BLaER1 treated with 17β-estradiol and CSF1 and Interleukin-3, amounts not matched to agents 10 nM and 100 nM (cell line): Measurements from ENCODE around the gene GOLIM4.

Experiments used
- H3K27ac ChIP-seq, 11 experiments: shearing (Covaris generic); formaldehyde crosslinking; 2 replicates each; pipeline ENCODE4 v1.8.1; 2022
- H3K27me3 ChIP-seq, 11 experiments: shearing (Covaris generic); formaldehyde crosslinking; 2 replicates each; pipeline ENCODE4 v1.8.1; 2022
- H3K36me3 ChIP-seq, 11 experiments: shearing (Covaris generic); formaldehyde crosslinking; 2 replicates each; pipeline ENCODE4 v1.8.1; 2022
- H3K4me1 ChIP-seq, 10 experiments: shearing (Covaris generic); formaldehyde crosslinking; 2 replicates each; pipeline ENCODE4 v1.8.1; 2022
- H3K4me2 ChIP-seq, 11 experiments: shearing (Covaris generic); formaldehyde crosslinking; 2 replicates each; pipeline ENCODE4 v1.8.1; 2022
- H3K4me3 ChIP-seq, 10 experiments: shearing (Covaris generic); formaldehyde crosslinking; 2 replicates each; pipeline ENCODE4 v1.8.1; 2022
- H3K9ac ChIP-seq, 11 experiments: shearing (Covaris generic); formaldehyde crosslinking; 2 replicates each; pipeline ENCODE4 v1.8.1; 2022
- H3K9me3 ChIP-seq, 11 experiments: shearing (Covaris generic); formaldehyde crosslinking; replicated peaks in 1 of 11; 2 replicates each; pipeline ENCODE4 v1.8.1; 2022
- H4K20me1 ChIP-seq, 11 experiments: shearing (Covaris generic); formaldehyde crosslinking; 2 replicates each; pipeline ENCODE4 v1.8.1; 2022
- Cebpa-rat ChIP-seq, 11 experiments: shearing (Covaris generic); IDR thresholded peaks; 2 replicates each; pipeline ENCODE4 v1.8.1; 2022

Gene GOLIM4

GRCh38 chr3:168124791-168125190, 29.1 kb upstream of the GOLIM4 start:
- Histone ChIP-seq H3K4me2 (no peak overlapping the region), H4K20me1 (no peaks in the 10 kb centered on the region), H3K9ac (no peak overlapping the region), H3K27ac (no peak overlapping the region), H3K4me3 (no peak overlapping the region), H3K27me3 (no peaks in the 10 kb centered on the region), H3K9me3 (peaks cover 0 to 26% (median 17%) of the 10 kb centered on the region in 11 experiments; a peak in 15 of 22 replicates), H3K4me1 (peaks cover 0 to 12% (median 0%) of the 10 kb centered on the region in 10 experiments; a peak in 2 of 20 replicates), H3K36me3 (no peaks in the 10 kb centered on the region)
- TF ChIP-seq Cebpa-rat (IDR thresholded peaks at IDR 0.05): no peak

GRCh38 chr3:168124291-168124690, 28.6 kb upstream of the GOLIM4 start:
- peaks cover 0 to 12% (median 0%) of the 10 kb centered on the region in 10 experiments; a peak in 2 of 20 replicates for H3K4me1 ChIP-seq
- no peak for TF ChIP-seq Cebpa-rat (IDR thresholded peaks at IDR 0.05)
- no peak overlapping the region for H3K4me2 ChIP-seq

GRCh38 chr3:168123201-168124176, 27.8 kb upstream of the GOLIM4 start:
- no peak overlapping the region for H3K4me2 ChIP-seq
- H3K4me3 ChIP-seq: no peak overlapping the region
- H3K9ac ChIP-seq: no peak overlapping the region
- H3K9me3 ChIP-seq: peaks cover 0 to 22% (median 12%) of the 10 kb centered on the region in 11 experiments; a peak in 15 of 22 replicates
- H4K20me1 ChIP-seq: no peaks in the 10 kb centered on the region
- H3K4me1 ChIP-seq: peaks cover 0 to 12% (median 0%) of the 10 kb centered on the region in 10 experiments; a peak in 2 of 20 replicates
- no peak overlapping the region for H3K27ac ChIP-seq
- TF ChIP-seq Cebpa-rat (IDR thresholded peaks at IDR 0.05): no peak
- H3K27me3 ChIP-seq: no peaks in the 10 kb centered on the region
- no peaks in the 10 kb centered on the region for H3K36me3 ChIP-seq

More at GRCh38 chr3:168124291-168124690, 28.6 kb upstream of the GOLIM4 start:
- Histone ChIP-seq H3K4me3 (no peak overlapping the region), H3K9ac (no peak overlapping the region), H4K20me1 (no peaks in the 10 kb centered on the region), H3K9me3 (peaks cover 0 to 26% (median 17%) of the 10 kb centered on the region in 11 experiments; a peak in 15 of 22 replicates), H3K27ac (no peak overlapping the region), H3K36me3 (no peaks in the 10 kb centered on the region), H3K27me3 (no peaks in the 10 kb centered on the region)

- no peak overlapping the region for H3K9ac ChIP-seq
- no peaks in the 10 kb centered on the region for H4K20me1 ChIP-seq
- H3K36me3 ChIP-seq: no peaks in the 10 kb centered on the region
- H3K4me3 ChIP-seq: no peak overlapping the region
- H3K4me2 ChIP-seq: no peak overlapping the region
- peaks cover 0 to 2% (median 0%) of the 10 kb centered on the region in 11 experiments; a peak in 2 of 22 replicates for H3K9me3 ChIP-seq
- no peaks in the 10 kb centered on the region for H3K27me3 ChIP-seq
- TF ChIP-seq Cebpa-rat (IDR thresholded peaks at IDR 0.05): no peak
- H3K4me1 ChIP-seq: peaks cover 0 to 12% (median 0%) of the 10 kb centered on the region in 10 experiments; a peak in 2 of 20 replicates
- H3K27ac ChIP-seq: no peak overlapping the region
These were observed 25.7 kb upstream of the GOLIM4 start for GRCh38 chr3:168121184-168122017.

GRCh38 chr3:168117853-168118313, 22.2 kb upstream of the GOLIM4 start:
- H3K4me1 ChIP-seq: 0 out of 20 replicates have a peak, but pooled peaks cover 0 to 3% (median 0%) of the 10 kb centered on the region in 10 experiments
- H3K4me2 ChIP-seq: no peak overlapping the region
- no peak overlapping the region for H3K4me3 ChIP-seq
- TF ChIP-seq Cebpa-rat (IDR thresholded peaks at IDR 0.05): no peak
- no peaks in the 10 kb centered on the region for H3K27me3 ChIP-seq
- no peaks in the 10 kb centered on the region for H3K9me3 ChIP-seq
- no peak overlapping the region for H3K9ac ChIP-seq
- no peaks in the 10 kb centered on the region for H3K36me3 ChIP-seq
- no peak overlapping the region for H3K27ac ChIP-seq
- H4K20me1 ChIP-seq: no peaks in the 10 kb centered on the region

GRCh38 chr3:168117059-168117458, 21.3 kb upstream of the GOLIM4 start:
- no peak overlapping the region for H3K4me2 ChIP-seq
- H3K9me3 ChIP-seq: no peaks in the 10 kb centered on the region
- no peaks in the 10 kb centered on the region for H3K36me3 ChIP-seq
- 0 out of 20 replicates have a peak, but pooled peaks cover 0 to 3% (median 0%) of the 10 kb centered on the region in 10 experiments for H3K4me1 ChIP-seq
- no peak overlapping the region for H3K4me3 ChIP-seq
- no peaks in the 10 kb centered on the region for H4K20me1 ChIP-seq
- no peak overlapping the region for H3K9ac ChIP-seq
- TF ChIP-seq Cebpa-rat (IDR thresholded peaks at IDR 0.05): no peak
- no peaks in the 10 kb centered on the region for H3K27me3 ChIP-seq
- H3K27ac ChIP-seq: no peak overlapping the region

GRCh38 chr3:168116279-168116678, 20.6 kb upstream of the GOLIM4 start:
- Histone ChIP-seq H3K27ac (no peak overlapping the region), H4K20me1 (no peaks in the 10 kb centered on the region), H3K4me2 (no peak overlapping the region), H3K4me1 (0 out of 20 replicates have a peak, but pooled peaks cover 0 to 3% (median 0%) of the 10 kb centered on the region in 10 experiments), H3K9ac (no peak overlapping the region), H3K4me3 (no peak overlapping the region), H3K27me3 (no peaks in the 10 kb centered on the region), H3K36me3 (no peaks in the 10 kb centered on the region), H3K9me3 (no peaks in the 10 kb centered on the region)
- no peak for TF ChIP-seq Cebpa-rat (IDR thresholded peaks at IDR 0.05)

GRCh38 chr3:168113848-168114247, 18.1 kb upstream of the GOLIM4 start:
- H3K27ac ChIP-seq: no peak overlapping the region
- no peak for TF ChIP-seq Cebpa-rat (IDR thresholded peaks at IDR 0.05)
- 0 out of 20 replicates have a peak, but pooled peaks cover 0 to 3% (median 0%) of the 10 kb centered on the region in 10 experiments for H3K4me1 ChIP-seq
- H3K9ac ChIP-seq: no peak overlapping the region
- H3K4me2 ChIP-seq: no peak overlapping the region
- no peaks in the 10 kb centered on the region for H3K27me3 ChIP-seq
- no peaks in the 10 kb centered on the region for H3K9me3 ChIP-seq
- H3K36me3 ChIP-seq: no peaks in the 10 kb centered on the region
- H3K4me3 ChIP-seq: no peak overlapping the region
- H4K20me1 ChIP-seq: no peaks in the 10 kb centered on the region

GRCh38 chr3:168112894-168113293, 17.2 kb upstream of the GOLIM4 start:
- no peaks in the 10 kb centered on the region for H3K27me3 ChIP-seq
- H3K4me1 ChIP-seq: 0 out of 20 replicates have a peak, but pooled peaks cover 0 to 2% (median 0%) of the 10 kb centered on the region in 10 experiments
- H3K27ac ChIP-seq: no peak overlapping the region
- no peaks in the 10 kb centered on the region for H3K9me3 ChIP-seq
- no peaks in the 10 kb centered on the region for H4K20me1 ChIP-seq
- H3K4me3 ChIP-seq: no peak overlapping the region
- no peak overlapping the region for H3K4me2 ChIP-seq
- TF ChIP-seq Cebpa-rat (IDR thresholded peaks at IDR 0.05): no peak
- no peak overlapping the region for H3K9ac ChIP-seq
- no peaks in the 10 kb centered on the region for H3K36me3 ChIP-seq
